Neural cell (in vitro differentiated cells): ENCODE data around the gene DNAJC16. TPM values are rescaled to one million over a fixed set of nuclear protein-coding genes. Genes with fewer than 3 reads are reported as not detected.
"Not testable (repeated sequence)": the region's sequence is repeated elsewhere in the genome, so short reads cannot be mapped to it uniquely, and the experiment has no call there.

ENCODE experiments used
- H2AFZ ChIP-seq: fragments of 200-600, 300-800 bp; sonication (generic), shearing (Covaris generic); 2 replicates; pipeline ENCODE4 v1.6.0; 2014; ENCODE audit warnings: low read depth, mild to moderate bottlenecking, antibody characterized with exemption, low read length, moderate library complexity
- H3F3A ChIP-seq: fragments of 200-600 bp; shearing (Covaris generic); 2 replicates; pipeline ENCODE4 v1.6.1; 2016; ENCODE audit warnings: mild to moderate bottlenecking, moderate library complexity, mixed read lengths, antibody characterized with exemption, low read length; ENCODE audit not compliant: insufficient read depth, poor library complexity, severe bottlenecking
- H3K27ac ChIP-seq: fragments of 200-600, 300-800 bp; sonication (generic), shearing (Covaris generic); 2 replicates; pipeline ENCODE4 v1.5.1; 2014; ENCODE audit warnings: mild to moderate bottlenecking, low read length, moderate library complexity
- H3K27me3 ChIP-seq: fragments of 300-800, 200-600 bp; sonication (generic), shearing (Covaris generic); 2 replicates; pipeline ENCODE4 v1.6.0; 2014; ENCODE audit warnings: mild to moderate bottlenecking, low read depth, low read length, moderate library complexity; ENCODE audit not compliant: insufficient read depth
- H3K36me3 ChIP-seq: fragments of 300-800, 200-600 bp; sonication (generic), shearing (Covaris generic); 2 replicates; pipeline ENCODE4 v1.5.1; 2014; ENCODE audit warnings: mild to moderate bottlenecking, antibody characterized with exemption, low read length, moderate library complexity; ENCODE audit not compliant: insufficient read depth
- H3K4me2 ChIP-seq: fragments of 300-800, 200-600 bp; sonication (generic), shearing (Covaris generic); 2 replicates; pipeline ENCODE4 v1.6.0; 2014; ENCODE audit warnings: mild to moderate bottlenecking, low read length
- H3K4me3 ChIP-seq: fragments of 300-800, 200-600 bp; sonication (generic), shearing (Covaris generic); 2 replicates; pipeline ENCODE4 v1.5.1; 2014; ENCODE audit warnings: mild to moderate bottlenecking, low read length, moderate library complexity
- H3K79me2 ChIP-seq: fragments of 200-600 bp; shearing (Covaris generic); replicated peaks from 2 replicates; pipeline ENCODE4 v1.6.0; 2014; ENCODE audit warnings: mild to moderate bottlenecking, low read length, moderate library complexity; ENCODE audit not compliant: insufficient read depth
- H3K9ac ChIP-seq: fragments of 300-800, 200-600 bp; sonication (generic), shearing (Covaris generic); 2 replicates; pipeline ENCODE4 v1.6.1; 2016; ENCODE audit warnings: mild to moderate bottlenecking, low read length, mixed read lengths
- H3K9me2 ChIP-seq: fragments of 200-600 bp; shearing (Covaris generic); 2 replicates; pipeline ENCODE4 v1.6.1; 2016; ENCODE audit warnings: mild to moderate bottlenecking, low read length, mixed read lengths; ENCODE audit not compliant: insufficient read depth
- H3K9me3 ChIP-seq: fragments of 200-600, 300-800 bp; sonication (generic), shearing (Covaris generic); 2 replicates; pipeline ENCODE4 v1.6.1; 2016; ENCODE audit warnings: mild to moderate bottlenecking, mixed run types, low read length, moderate library complexity, mixed read lengths
- H4K20me1 ChIP-seq: fragments of 200-600 bp; shearing (Covaris generic); 2 replicates; pipeline ENCODE4 v1.6.1; 2016; ENCODE audit warnings: mild to moderate bottlenecking, mixed run types; ENCODE audit not compliant: insufficient read depth
- EP300 ChIP-seq: fragments of 450-650 bp; conservative IDR thresholded peaks from 2 replicates; pipeline ENCODE4 v1.6.1; 2014; ENCODE audit warnings: antibody characterized with exemption, mild to moderate bottlenecking, moderate library complexity; ENCODE audit not compliant: poor library complexity, severe bottlenecking
- EZH2 ChIP-seq: fragments of 200-600, 300-800 bp; shearing (Covaris generic), sonication (generic); IDR thresholded peaks from 2 replicates; pipeline ENCODE4 v1.6.1; 2014; ENCODE audit warnings: antibody characterized with exemption, low read length, borderline replicate concordance, mild to moderate bottlenecking; ENCODE audit not compliant: insufficient read depth, poor library complexity, severe bottlenecking
- MXI1 ChIP-seq: fragments of 450-650 bp; conservative IDR thresholded peaks from 2 replicates; pipeline ENCODE4 v1.6.1; 2014; ENCODE audit warnings: antibody characterized with exemption, mild to moderate bottlenecking; ENCODE audit not compliant: poor library complexity, severe bottlenecking
- POLR2AphosphoS5 ChIP-seq: IDR thresholded peaks from 2 replicates; pipeline ENCODE4 v1.6.1; 2012
- RAD21 ChIP-seq: fragments of 450-650 bp; conservative IDR thresholded peaks from 2 replicates; pipeline ENCODE4 v1.6.1; 2014; ENCODE audit warnings: antibody characterized with exemption, mild to moderate bottlenecking, moderate library complexity
- REST ChIP-seq: IDR thresholded peaks from 2 replicates; pipeline ENCODE4 v1.6.1; 2012; ENCODE audit warnings: borderline replicate concordance
- SMC3 ChIP-seq: fragments of 450-650 bp; conservative IDR thresholded peaks from 2 replicates; pipeline ENCODE4 v1.6.1; 2014; ENCODE audit warnings: antibody characterized with exemption, mild to moderate bottlenecking, moderate library complexity; ENCODE audit not compliant: poor library complexity
- TAF1 ChIP-seq: IDR thresholded peaks from 2 replicates; pipeline ENCODE4 v1.6.1; 2012; ENCODE audit warnings: low read depth
- polyA plus RNA-seq: library from polyadenylated mRNA; depleted of rRNA; stranded (reverse); fragments of >200 nt; gene quantifications from 2 replicates; pipeline ENCODE4 v1.2.3, GENCODE V29; 2014
- TF ChIP-seq, protein P1 (sequence below): fragments of 450-650 bp; IDR thresholded peaks from 2 replicates; pipeline ENCODE4 v1.5.1; 2014; ENCODE audit warnings: antibody characterized with exemption, mild to moderate bottlenecking, moderate library complexity; ENCODE audit not compliant: poor library complexity, severe bottlenecking

DNAJC16 gene
- polyA plus RNA-seq, 1 donor from 2014 or later: 10.9 TPM

GRCh38 chr1:15489052-15489736 is 37.5 kb upstream of the DNAJC16 start:
- no peak overlapping the region for H3K4me3 ChIP-seq
- no peaks in the 10 kb centered on the region for H3K9me2 ChIP-seq
- no peaks in the 10 kb centered on the region for H3K79me2 ChIP-seq
- H3K36me3 ChIP-seq: no peaks in the 10 kb centered on the region
- no peaks in the 10 kb centered on the region for H3K9me3 ChIP-seq
- no peak overlapping the region for H3K9ac ChIP-seq
- H4K20me1 ChIP-seq: no peaks in the 10 kb centered on the region
- no peak overlapping the region for H2AFZ ChIP-seq
- H3F3A ChIP-seq: no peaks in the 10 kb centered on the region
- no peak overlapping the region for H3K4me2 ChIP-seq
- TF ChIP-seq REST (no peak), MXI1 (no peak), TAF1 (no peak), RAD21 (no peak), POLR2AphosphoS5 (no peak), SMC3 (no peak), EP300 (no peak), EZH2 (no peak)
- TF ChIP-seq, protein P1, sequence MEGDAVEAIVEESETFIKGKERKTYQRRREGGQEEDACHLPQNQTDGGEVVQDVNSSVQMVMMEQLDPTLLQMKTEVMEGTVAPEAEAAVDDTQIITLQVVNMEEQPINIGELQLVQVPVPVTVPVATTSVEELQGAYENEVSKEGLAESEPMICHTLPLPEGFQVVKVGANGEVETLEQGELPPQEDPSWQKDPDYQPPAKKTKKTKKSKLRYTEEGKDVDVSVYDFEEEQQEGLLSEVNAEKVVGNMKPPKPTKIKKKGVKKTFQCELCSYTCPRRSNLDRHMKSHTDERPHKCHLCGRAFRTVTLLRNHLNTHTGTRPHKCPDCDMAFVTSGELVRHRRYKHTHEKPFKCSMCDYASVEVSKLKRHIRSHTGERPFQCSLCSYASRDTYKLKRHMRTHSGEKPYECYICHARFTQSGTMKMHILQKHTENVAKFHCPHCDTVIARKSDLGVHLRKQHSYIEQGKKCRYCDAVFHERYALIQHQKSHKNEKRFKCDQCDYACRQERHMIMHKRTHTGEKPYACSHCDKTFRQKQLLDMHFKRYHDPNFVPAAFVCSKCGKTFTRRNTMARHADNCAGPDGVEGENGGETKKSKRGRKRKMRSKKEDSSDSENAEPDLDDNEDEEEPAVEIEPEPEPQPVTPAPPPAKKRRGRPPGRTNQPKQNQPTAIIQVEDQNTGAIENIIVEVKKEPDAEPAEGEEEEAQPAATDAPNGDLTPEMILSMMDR: no peak
- H3K27me3 ChIP-seq: no peaks in the 10 kb centered on the region
- no peak overlapping the region for H3K27ac ChIP-seq

- H3K4me2 ChIP-seq, H3K4me3 ChIP-seq, H4K20me1 ChIP-seq, H3K79me2 ChIP-seq, H3K9ac ChIP-seq, H3K9me3 ChIP-seq, H3F3A ChIP-seq, H3K9me2 ChIP-seq, H2AFZ ChIP-seq, H3K27me3 ChIP-seq, H3K27ac ChIP-seq, H3K36me3 ChIP-seq: not testable (repeated sequence)
These were observed 35.6 kb upstream of the DNAJC16 start for GRCh38 chr1:15491010-15491409.

- Histone ChIP-seq H2AFZ (no peak overlapping the region), H3K36me3 (no peaks in the 10 kb centered on the region), H3F3A (no peaks in the 10 kb centered on the region), H3K9me2 (no peaks in the 10 kb centered on the region), H3K9me3 (no peaks in the 10 kb centered on the region), H3K4me2 (no peak overlapping the region), H4K20me1 (no peaks in the 10 kb centered on the region), H3K27ac (no peak overlapping the region), H3K4me3 (no peak overlapping the region), H3K79me2 (no peaks in the 10 kb centered on the region), H3K27me3 (no peaks in the 10 kb centered on the region), H3K9ac (no peak overlapping the region)
- TF ChIP-seq TAF1 (no peak), REST (no peak), EP300 (no peak), SMC3 (no peak), POLR2AphosphoS5 (no peak), MXI1 (no peak), RAD21 (no peak), EZH2 (no peak)
- TF ChIP-seq, protein P1: no peak
These were observed 34.1 kb upstream of the DNAJC16 start for GRCh38 chr1:15492596-15492995.
